ENCODE data around the gene PRKAG2.

- no peak for TF ChIP-seq GATA3 (IDR thresholded peaks at IDR 0.05; ENCODE audit: low read depth, low read length)
- no peak for TF ChIP-seq GATA2 (IDR thresholded peaks at IDR 0.05; ENCODE audit: low read depth, low read length)
Measured at GRCh38 chr7:151631570-151631952, 245.4 kb downstream of the PRKAG2 start.

All from SH-SY5Y (cell line).